UCSD-AML1 (cell line): Measurements from ENCODE around the gene BUB1.
"Not testable (repeated sequence)": the region's sequence is repeated elsewhere in the genome, so short reads cannot be mapped to it uniquely, and the experiment has no call there.

ENCODE experiments used
- DNase-seq: peaks from one replicate; lab custom pipeline; 2025; ENCODE audit not compliant: unreplicated experiment; lab: John Stamatoyannopoulos, UW

The BUB1 gene

DNA sequence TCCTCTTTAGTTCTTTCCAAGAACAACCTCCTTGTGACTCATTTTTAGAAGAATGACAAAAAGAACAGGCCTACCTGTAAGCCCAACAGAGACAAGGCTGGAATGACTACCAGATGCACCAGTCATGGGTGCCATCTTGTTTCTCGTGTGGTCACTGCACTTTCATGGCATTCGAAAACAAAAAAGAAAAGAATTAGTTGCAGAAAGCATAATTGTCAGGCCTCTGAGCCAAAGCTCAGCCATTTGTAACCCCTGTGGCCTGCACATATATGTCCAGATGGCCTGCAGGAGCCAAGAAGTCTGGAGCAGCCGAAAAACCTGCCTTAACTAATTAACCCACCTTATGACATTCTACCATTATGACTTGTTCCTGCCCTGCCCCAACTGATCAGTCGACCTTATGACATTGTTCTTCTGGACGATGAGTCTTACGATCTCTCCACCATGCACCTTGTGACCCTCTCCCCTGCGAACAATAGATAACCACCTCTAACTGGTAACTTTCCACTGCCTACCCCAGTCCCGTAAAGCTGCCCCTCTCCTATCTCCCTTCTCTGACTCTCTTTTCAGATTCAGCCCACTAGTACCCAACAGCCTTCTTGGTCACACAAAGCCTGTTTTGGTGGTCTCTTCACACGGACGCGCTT lies 13.9 kb upstream of the BUB1 start:
- DNase-seq, result no peak

DNA sequence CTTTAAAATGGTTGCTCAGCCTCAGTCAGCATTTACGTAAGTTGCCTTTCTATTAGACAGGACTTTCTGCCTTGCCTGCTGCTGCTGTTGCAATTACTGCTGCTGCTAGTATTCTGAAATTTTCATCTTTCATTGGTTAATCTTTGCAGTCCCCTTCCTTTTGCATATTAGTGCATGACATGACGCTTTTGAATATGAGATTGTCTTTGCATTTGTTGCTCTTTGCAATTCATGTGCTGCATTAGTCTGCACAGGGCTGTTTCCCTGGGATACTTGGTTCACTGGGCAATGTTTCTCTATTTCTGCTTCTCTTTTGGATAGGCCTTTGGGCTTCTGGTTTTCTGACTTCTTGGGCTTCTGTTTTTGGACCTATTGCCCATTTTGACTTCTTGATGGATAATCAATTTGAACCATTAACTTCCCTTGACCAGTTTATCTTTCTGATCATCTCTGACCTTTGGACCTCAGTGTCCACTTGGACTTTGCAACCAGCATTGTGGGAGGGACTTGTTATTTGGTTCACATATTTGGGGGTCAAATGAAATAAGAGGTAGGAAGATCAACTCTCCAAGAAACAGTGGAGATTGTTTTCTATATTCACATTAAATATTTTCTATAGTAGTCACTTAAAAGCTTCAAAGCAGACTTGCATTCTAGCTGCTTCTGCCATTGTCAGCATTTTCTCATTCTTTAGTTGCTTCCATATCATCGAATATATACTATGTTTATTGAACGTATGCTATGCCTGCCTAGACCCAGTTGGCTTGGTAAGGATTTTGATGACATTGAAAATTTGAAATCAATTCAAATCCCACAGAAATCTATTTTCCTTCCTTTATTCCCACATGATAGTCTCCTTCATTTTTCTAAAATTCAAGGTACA lies 12.5 kb upstream of the BUB1 start:
- no peak for DNase-seq

DNA sequence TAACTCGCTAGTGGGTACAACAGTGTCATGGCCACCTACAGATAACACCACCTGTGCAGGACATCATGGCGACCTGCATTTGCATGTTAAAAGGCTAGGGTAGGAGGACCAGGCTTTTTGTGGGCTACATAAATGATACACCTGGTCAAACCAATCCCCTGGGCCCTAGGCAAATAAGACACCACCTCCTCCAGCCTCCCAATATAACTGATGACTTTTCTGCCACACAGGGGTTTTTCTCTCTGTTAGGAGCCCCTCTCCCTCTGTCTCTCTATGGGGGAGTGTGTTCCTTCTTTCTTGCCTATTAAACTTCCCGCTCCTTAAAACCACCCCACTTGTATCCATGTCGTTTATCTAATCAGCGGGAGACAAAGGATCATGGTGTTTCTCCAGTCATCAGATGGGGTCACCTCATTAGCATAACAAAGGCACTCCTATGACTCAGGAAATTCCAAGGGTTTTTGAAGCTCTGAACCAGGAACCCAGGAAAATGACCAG lies 10.8 kb upstream of the BUB1 start:
- DNase-seq, result no peak

DNA sequence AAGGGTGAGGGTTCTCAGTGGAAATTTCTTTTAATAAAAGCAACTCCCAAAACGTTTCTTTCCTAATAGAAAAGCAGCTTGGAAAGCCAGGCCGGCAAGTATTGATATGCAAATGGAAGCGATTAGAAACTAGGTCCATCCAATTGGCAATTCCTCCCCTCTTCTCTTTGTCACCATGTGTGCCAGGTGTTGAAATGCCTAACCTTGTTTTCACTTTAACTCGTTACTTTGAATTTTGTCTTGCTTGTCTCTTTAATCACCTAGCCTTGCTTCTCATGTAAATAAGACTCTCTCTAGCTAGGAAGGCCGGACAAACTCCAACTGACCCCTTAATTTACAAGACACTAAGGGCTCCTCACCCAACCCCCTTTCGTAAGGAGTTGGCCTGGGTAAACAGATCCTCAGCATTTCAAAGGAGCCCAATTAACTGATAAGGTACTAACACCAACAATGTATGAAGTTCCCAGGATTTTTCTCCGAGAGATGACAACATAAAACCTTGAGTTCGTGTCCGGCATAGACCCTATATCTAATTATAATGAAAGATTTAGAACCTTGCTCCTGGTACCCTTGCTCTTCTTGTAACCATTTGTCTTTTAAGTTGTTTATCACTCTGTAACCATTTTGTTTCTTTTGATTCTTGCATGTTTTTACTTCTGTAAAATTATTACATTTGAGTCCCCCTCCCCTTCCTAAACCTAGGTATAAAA lies 10.1 kb upstream of the BUB1 start:
- DNase-seq, result not testable (repeated sequence)

DNA sequence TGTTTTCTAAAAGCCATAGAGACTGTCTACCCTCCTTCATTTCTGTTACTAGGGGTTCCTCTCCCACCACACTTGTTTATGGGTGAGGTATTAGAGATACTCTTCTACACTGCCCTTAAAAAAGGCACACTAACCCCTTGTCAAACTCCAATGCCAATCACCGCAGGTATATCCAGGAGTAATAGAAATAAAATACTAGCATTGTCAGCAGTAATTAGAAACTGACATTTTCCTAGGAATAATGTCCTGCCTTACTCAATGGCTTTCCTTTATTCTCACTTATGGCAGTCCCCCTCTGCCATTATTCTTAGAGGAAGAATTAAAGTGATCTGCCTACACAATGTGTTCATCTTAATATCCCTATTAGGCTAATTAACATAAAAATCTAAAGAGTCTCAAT lies 5.0 kb upstream of the BUB1 start:
- no peak for DNase-seq

DNA sequence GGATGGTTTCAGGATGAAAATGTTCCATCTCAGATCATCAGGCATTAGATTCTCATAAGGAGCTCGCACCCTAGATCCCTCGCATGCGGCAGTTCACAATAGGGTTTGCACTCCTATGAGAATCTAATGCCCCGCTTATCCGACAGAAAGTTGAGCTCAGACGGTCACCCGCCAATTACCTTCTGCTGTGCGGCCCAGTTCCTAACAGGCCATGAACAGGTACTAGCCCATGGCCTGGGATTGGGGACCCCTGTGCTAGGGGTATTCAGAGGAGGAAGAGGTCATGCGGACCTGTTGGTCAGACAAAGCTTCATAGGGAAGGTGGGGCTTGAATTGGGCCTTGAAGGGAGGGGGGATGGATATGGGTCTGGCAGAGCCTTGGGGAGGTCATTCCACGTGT lies 4.4 kb upstream of the BUB1 start:
- DNase-seq, result no peak

DNA sequence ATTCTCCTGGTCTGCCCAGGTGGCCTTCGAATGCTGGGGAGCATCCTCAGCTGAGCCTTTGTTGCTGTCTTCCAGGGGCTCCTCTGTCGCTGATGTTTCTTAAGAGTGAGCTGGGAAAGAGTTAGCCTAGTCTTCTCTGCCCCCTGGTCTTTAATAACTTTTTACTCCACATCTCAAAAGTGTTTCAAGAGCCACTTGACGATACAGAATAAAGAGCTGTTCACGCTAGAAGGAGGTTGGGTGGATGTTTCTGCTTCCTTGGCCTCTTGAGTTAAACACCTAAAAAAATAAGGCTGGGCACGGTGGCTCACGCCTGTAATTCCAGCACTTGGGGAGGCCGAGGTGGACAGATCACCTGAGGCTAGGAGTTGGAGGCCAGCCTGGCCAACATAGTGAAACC lies 2.8 kb upstream of the BUB1 start:
- DNase-seq, result no peak

DNA sequence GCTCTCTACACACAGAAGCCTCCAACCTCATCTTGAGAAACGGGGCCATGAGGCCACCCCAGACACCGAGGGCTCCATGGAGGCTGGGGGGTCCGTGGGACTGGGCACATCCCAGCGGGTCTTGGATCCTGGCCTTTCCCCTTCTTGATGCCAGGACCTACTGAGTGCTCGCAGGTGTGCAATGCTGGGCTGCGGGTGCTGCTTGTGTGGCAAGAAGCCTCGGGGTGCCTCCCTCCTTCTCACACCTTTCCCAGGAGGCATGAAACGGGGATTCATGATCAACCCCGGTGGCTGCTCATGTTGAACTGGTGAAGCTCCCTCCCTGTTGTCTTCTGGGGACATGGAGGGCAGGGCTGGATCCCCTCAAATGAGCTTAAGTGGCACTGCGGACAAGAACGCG lies 2.0 kb upstream of the BUB1 start:
- DNase-seq, result no peak

DNA sequence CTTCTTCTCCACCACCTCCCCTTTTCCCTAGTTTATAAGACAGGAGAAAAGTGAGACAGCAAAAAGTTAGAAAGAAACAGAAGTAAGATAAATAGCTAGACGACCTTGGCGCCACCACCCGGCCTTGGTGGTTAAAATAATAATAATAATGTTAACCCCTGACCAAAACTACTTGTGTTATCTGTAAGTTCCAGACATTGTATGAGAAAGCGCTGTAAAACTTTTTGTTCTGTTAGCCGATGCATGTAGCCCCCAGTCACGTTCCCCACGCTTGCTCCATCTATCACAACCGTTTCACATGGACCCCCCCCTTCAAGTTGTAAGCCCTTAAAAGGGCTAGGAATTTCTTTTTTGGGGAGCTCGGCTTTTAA lies 1.5 kb upstream of the BUB1 start:
- DNase-seq, result peak; percentile 55

DNA sequence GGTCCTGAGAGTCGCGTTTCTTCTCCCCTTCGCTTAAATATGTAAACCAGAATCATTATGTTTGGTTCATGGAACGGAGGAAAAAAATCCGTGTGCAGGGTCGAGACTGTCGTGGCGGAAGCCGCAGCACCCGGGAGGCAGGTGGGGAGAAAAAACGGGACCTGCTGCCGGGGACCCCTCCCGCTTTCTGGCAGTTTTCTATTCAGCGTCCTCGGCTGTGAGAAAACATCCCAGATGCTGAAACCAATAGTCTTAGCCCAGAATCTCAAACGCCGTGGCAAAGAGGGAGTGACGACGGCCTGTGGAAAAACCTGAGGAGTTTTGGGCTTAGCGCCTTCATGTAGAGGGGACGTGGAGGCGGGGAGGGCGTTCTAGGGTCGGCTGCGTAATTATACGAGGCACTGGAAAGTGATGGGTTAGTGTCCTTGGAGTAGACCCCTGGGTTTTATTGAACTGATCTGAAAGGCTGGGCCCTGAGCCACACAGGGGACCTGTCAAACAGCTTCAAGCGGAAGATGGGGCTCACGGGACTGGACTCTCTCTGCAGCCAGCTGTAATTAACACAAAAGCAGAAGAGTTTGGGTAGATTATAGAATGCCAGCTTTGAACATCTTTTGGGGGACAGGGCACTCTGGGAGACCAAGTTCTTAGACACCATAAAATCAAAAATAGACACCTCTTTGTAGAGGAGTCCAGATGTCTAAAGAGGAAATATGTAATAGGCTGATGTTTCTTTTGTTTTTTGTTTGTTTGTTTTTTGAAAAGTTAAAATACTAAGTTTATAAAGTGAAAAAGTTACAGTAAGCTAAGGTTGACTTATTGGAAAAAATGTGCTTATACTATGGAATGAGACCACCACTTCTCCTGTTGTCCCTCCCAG lies 834 bp upstream of the BUB1 start:
- peak; percentile 50 for DNase-seq

DNA sequence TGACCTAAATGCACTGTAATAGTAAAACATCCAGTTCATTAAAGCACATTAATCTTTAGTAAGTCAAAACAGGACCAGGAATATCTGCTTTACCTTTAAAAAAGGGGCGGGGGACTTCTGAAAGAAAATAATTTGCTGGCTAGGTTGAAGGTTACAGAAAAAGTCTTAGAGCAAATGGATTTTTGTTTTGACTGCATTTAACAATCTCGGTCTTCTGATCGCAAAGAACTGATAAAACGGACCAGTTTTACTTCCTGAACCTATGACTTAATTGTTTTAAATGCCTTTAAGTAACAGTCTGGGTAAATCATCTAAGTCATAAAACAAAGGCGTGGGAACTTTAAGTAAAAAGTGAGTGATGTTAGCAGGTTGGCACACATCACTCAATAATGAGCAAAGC lies 783 bp downstream of the BUB1 start:
- DNase-seq, result no peak

DNA sequence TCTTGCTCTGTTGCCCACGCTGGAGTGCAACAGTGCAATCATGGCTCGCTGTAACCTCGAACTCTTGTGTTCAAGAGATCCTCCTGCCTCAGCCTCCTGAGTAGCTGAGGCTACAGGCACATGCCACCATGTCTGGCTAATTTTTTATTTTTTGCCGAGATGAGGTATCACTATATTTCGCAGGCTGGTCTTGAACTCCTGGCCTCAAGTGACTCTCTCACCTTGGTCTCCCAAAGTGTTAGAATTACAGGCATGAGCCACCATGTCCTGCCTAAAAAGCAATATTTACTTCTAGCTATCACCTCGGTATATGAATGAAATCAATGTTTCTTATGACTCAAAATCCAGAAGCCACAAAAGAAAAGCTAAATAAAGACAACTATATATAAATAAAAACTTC lies 2.2 kb downstream of the BUB1 start:
- no peak for DNase-seq

DNA sequence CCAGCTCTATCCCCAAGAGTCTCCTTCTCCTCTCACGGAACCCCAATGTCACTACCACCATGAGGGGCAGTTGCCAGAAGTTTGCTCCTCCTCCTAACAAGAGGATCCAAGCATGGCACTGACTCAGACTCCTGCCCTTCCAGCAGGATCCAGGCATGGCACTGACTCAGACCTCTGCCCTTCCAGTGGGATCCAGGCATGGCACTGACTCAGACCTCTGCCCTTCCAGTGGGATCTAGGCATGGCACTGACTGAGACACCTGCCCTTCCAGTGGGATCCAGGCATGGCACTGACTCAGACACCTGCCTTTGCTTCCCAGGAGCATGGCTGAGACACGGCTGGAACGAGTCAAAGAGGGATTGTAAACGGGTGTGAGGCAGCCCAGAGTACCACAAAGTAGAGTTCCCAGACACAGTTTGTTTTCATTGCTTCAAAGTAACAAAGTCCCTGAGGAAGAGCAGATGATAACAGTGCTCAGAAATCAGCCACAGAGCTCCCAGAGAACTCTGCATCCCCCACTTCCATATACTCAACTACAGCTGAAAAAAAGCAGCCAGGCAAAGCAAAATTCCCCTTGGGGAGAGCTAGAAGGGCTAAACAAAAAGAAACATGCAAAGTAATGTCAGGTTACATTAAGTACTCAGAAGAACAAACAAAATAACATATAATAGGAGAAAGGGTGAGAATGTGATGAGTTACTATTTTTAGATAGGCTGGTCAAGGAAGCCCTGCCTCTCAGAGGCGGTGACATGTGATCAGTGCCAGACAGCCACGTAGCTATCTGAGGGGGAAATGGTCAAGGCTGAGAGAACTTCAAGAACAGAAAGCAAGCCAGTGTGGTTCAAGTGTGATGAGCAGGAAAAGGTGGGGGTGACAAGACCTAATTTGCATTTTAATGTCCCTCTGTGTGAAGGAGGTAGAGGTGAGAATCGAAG lies 3.0 kb downstream of the BUB1 start:
- DNase-seq, result peak; percentile 40

DNA sequence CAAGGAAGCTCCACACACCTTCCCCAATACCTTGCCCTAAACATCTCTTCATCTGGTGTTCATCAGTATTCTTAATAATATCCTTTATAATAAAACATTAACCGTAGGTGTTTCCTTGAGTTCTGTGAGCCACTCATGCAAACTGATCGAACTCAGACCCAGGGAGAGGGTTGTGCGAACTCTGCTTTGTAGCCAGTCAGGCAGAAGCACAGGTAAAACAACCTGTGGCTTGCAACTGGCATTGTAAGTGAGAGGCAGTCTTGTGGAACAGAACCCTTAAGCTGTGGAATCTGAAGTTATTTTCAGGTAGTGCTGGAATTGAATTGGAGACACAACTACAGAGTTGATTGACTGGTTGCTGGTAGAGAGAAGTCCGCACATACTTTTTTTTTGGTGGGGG lies 4.7 kb downstream of the BUB1 start:
- no peak for DNase-seq

DNA sequence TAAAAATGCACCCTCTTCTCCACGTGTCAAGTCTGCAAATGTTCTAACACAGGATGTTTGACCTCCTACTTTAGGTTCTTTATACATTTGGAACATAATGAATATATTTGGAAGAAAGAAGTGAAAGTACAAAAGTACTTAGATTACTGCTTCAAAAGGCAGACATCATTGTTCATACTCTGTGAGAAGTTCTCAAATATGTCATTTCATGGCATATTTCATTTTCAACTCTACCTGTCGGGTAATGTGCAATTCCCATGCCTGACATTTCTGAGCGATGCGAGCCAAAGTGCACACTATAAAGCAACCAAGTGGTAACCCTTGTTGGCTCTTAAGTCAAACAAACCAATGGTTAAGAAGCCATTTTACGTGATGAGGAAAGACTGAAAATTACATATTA lies 7.0 kb downstream of the BUB1 start:
- DNase-seq, result no peak

DNA sequence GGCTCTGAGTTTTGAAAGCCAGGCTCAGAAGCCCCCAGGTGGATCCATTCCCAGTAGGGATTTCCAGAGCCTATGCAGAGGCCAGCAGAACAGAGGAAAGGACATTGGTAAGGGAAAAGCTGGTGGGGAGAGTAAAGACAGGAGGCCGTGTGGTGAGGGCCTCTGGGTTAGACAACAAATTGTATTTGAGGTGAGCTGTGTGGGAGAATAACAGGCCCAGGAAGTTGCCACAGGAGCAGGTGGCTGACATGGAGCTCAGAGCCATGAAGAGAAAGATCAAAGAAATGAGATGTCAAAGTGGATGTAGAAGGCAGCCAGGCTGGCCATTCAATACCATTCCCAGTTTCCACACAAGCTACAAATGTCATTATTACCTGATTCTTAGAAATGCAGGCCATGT lies 8.8 kb downstream of the BUB1 start:
- DNase-seq, result no peak

DNA sequence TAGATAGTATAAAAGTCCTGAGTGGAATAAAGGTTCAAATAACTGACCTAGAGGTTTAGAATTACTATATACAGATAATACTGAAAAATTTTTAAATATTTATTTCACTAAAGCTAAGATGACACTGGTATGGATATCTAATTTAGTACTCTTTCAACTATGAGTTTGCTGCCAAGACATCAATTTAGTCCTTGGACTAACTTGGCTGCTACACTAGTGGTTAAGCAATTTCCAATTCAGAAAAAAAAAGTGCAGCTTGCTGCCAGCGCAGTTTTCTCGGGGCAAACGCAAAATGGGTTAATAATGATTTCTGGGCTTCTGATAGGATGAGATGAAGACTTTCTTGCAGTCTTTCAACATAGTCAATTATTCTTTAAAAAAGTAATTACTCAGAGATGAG lies 10.8 kb downstream of the BUB1 start:
- no peak for DNase-seq

DNA sequence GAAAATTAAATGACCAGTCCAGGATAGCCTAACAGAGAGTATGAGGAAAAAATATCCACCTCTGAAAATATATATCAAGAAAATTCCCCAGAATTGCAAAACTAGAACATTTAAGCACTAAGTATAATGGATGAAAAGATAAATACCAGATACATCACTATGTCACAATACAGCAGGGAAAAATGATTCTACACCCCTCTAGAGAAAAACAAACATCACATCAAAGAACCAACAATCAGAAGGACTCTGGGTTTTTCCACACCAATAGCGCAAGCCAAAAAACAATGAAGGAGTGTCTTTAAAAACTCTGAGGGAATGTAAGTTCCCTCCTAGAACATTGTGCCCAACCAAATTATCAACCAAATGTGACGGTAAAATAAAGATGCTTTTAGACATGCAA lies 13.7 kb downstream of the BUB1 start:
- DNase-seq, result no peak

DNA sequence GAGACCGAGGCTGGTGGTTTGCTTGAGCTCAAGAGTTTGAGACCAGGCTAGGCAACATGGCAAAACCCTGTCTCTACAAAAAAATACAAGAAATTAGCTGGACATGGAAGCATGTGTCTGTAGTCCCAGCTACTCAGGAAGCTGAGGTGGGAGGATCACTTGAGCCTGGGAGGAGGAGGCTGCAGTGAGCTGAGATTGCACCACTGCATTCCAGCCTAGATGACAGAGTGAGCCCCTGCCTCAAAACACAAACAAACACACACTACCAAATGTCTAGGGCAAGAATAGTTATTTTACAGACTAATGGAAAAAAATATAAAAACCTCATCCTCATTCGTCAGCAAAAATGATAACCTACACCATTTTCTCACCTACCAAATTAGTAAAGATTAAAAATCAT lies 15.3 kb downstream of the BUB1 start:
- no peak for DNase-seq

DNA sequence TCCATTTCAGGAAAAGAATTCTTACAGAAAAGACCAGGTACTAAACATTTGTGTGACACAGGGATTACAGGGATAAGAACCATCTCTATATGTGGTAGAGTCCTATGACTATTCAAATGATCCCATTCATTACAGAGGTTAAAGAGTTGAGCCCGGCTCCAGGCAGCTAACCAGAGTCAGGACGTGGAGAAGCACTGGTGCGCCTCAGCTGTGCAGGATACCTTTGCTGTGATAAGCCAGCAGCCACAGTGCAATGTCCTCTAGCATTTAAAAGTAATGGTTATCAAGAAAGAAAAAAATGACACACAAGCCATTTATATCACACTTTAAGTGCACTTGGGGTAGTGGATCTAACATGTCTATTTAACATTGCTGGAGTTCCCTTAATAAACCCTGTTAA lies 17.3 kb downstream of the BUB1 start:
- no peak for DNase-seq
